Rectal smooth muscle tissue (tissue), 1 donor: Measurements from ENCODE around the gene LATS2.

Source experiments
- H3K27ac ChIP-seq: one replicate; pipeline ENCODE4 v1.7.0; 2013; ENCODE audit warnings: low read depth, low read length, inconsistent platforms
- H3K27me3 ChIP-seq: one replicate; pipeline ENCODE4 v1.7.0; 2013; ENCODE audit warnings: low read length; ENCODE audit not compliant: control insufficient read depth, insufficient read depth
- H3K36me3 ChIP-seq: one replicate; pipeline ENCODE4 v1.7.0; 2013; ENCODE audit warnings: low read length; ENCODE audit not compliant: control insufficient read depth, insufficient read depth
- H3K4me1 ChIP-seq: one replicate; pipeline ENCODE4 v1.7.0; 2013; ENCODE audit warnings: low read length; ENCODE audit not compliant: control insufficient read depth, insufficient read depth
- H3K4me3 ChIP-seq: one replicate; pipeline ENCODE4 v1.7.0; 2013; ENCODE audit warnings: low read length
- H3K9ac ChIP-seq: one replicate; pipeline ENCODE4 v1.7.0; 2013; ENCODE audit warnings: low read length

The LATS2 gene

DNA sequence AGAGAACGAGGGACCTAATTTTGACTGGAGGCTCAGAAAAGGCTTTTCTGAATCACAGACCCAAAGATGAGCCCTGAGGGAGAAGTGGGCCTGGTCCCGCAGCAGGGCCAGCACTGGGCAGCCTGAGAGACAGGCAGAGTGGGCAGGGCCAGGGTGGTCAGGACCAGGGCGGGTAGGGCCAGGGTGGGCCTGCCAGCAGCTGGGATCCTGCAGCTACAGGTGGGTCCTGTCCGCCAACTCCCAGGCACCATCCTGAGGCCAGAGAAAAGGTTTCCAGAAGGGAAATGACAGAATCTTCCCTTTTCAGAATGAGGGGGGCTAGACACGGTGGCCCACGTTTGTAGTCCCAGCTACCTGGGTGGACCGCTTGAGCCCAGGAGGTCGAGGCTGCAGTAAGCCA is 23.7 kb downstream of the LATS2 start:
- Histone ChIP-seq H3K4me1 (peaks cover 20% of the 10 kb centered on the region), H3K36me3 (no peaks in the 10 kb centered on the region), H3K27ac (no peak overlapping the region), H3K9ac (no peak overlapping the region), H3K27me3 (no peaks in the 10 kb centered on the region), H3K4me3 (no peak overlapping the region)

DNA sequence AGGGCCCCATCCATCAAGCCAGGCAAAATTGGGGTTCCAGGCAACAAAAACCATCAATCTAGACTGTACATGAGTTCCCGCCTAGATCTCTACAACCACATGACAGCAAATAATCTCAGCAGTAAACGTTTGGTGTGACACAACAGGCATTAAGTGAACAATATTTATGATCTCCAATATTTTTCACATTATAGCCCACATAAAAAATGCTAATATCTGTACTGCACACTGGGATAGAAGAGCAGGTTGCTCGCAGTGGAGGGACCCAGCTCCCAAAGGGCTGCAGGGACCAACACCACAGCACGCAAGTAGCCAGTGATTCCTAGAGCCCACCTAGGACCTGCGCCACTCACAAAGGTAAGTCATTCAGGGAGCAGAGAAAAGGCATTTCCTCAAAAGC is 25.9 kb downstream of the LATS2 start:
- Histone ChIP-seq H3K36me3 (no peaks in the 10 kb centered on the region), H3K4me1 (peaks cover 23% of the 10 kb centered on the region), H3K9ac (no peak overlapping the region), H3K27ac (peak overlapping the region; percentile 11), H3K4me3 (no peak overlapping the region), H3K27me3 (no peaks in the 10 kb centered on the region)

DNA sequence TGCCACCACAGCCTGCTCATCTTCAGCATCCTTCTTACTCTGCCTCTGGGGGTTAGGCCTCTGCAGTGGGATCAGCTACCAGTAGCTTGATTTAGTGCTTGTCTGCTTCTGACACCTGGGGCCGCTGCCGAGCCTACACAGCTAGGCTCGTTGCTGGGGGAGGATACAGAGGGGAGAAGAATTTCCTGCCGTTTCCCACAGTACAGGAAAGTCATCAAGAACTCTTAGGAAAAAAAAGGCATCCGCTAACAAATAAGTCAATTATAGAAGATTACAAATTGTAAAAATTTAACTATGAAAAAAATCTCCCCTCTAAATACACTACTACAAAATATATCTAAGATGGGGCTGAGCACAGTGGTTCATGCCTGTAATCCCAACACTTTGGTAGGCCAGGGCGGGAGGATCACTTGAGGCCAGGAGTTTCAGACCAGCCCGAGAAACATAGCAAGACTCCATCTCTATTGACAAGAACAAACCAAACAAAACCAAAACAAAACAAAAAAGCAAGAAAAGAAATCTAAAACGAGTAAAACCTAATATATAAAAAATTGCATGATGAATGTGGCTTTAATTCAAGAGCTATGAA is 26.7 kb downstream of the LATS2 start:
- H3K4me3 ChIP-seq, result no peak overlapping the region
- no peaks in the 10 kb centered on the region for H3K36me3 ChIP-seq
- H3K4me1 ChIP-seq, result peaks cover 23% of the 10 kb centered on the region
- H3K27ac ChIP-seq, result peak overlapping the region; percentile 65
- no peak overlapping the region for H3K9ac ChIP-seq
- H3K27me3 ChIP-seq, result no peaks in the 10 kb centered on the region

DNA sequence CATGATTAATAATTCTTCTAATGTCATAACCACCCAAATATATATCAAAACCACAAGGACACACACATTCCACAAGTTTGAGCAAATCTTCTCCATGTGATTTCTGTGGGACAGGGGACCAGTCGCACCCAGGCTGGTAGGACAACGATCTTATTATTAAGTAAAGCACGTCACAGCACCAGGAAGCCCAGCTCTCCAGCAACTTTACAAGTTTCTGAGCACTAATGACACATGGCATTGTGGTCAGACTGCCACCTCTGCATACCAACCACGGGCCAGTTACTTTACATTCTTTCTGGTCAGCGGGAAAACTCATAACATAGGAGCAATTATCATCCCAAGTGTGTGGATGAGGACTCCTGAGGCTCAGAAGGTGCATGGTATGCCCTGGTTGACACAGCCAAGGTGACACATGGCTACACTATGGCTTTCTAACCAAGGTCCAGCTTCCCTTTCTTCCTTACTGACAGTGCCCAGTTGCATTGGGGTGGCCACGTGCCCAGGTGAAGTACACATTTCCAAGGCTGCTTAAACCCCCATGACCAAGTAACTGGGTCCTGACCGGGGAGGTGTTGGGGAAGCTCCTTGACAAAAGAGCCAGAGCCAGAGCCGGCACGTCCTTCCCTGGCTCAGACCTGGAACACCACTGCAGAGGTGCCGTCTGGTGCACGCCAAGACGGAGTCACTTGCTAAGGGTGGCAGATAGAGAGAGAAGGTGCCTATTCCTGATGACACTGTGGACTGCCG is 27.4 kb downstream of the LATS2 start:
- Histone ChIP-seq H3K4me3 (no peak overlapping the region), H3K27ac (peak overlapping the region; percentile 65), H3K27me3 (no peaks in the 10 kb centered on the region), H3K4me1 (peaks cover 23% of the 10 kb centered on the region), H3K36me3 (no peaks in the 10 kb centered on the region), H3K9ac (no peak overlapping the region)

DNA sequence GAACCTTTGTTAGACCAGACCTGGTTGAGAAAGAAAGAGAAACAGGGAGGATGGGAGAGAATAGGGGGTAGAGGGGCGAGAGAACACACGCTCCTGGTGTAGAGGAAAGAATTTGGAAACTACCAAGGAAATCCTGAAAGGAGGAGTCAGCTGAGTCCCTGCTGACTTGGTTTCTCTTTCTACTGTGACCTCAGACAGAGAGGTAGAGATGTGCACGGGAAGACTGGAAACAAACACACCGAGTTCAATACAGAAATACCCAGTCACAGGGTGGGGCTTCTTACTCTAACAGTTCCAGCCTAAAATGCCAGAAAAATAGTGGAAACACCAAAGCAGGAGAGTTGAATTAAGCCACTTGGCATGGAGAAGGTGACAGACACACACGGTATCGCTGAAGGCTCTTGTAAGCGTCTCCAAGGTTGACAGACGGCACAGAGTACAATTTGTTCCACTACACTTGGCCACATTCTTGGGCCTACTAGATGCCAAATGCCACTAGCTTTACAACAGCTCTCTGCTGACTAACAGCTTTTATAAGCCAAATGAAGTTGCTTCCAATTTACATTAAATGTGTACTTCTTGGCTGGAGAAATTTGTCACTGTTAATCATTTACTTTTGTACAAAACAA is 28.1 kb downstream of the LATS2 start:
- Histone ChIP-seq H3K4me3 (peak overlapping the region; percentile 1), H3K9ac (no peak overlapping the region)

DNA sequence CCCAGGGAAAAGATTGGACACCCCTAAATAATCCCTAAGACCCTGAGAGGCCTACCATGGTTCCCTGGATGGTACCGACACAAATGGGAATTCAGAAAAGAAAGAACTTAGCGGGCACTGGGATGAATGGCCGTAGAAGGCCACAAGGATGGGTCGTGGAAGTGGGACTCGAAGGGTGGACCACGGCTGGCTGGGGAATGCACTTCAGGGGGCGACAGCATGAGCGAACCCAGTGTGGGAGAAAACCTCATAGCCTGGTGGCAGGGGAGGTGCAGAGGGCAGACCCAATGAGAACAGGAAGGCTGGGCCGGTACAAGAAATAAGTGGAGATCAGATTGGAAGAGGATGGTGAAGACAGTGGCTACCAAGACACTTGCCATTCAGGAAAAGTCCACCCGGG is 28.7 kb downstream of the LATS2 start:
- H3K4me1 ChIP-seq, result peaks cover 20% of the 10 kb centered on the region
- H3K27ac ChIP-seq, result peak overlapping the region; percentile 65
- no peak overlapping the region for H3K4me3 ChIP-seq
- H3K36me3 ChIP-seq, result no peaks in the 10 kb centered on the region
- H3K9ac ChIP-seq, result no peak overlapping the region
- H3K27me3 ChIP-seq, result no peaks in the 10 kb centered on the region

More for the DNA sequence above, 28.1 kb downstream of the LATS2 start:
- no peaks in the 10 kb centered on the region for H3K36me3 ChIP-seq
- H3K27ac ChIP-seq, result peak overlapping the region; percentile 65
- H3K4me1 ChIP-seq, result peaks cover 20% of the 10 kb centered on the region
- H3K27me3 ChIP-seq, result no peaks in the 10 kb centered on the region

DNA sequence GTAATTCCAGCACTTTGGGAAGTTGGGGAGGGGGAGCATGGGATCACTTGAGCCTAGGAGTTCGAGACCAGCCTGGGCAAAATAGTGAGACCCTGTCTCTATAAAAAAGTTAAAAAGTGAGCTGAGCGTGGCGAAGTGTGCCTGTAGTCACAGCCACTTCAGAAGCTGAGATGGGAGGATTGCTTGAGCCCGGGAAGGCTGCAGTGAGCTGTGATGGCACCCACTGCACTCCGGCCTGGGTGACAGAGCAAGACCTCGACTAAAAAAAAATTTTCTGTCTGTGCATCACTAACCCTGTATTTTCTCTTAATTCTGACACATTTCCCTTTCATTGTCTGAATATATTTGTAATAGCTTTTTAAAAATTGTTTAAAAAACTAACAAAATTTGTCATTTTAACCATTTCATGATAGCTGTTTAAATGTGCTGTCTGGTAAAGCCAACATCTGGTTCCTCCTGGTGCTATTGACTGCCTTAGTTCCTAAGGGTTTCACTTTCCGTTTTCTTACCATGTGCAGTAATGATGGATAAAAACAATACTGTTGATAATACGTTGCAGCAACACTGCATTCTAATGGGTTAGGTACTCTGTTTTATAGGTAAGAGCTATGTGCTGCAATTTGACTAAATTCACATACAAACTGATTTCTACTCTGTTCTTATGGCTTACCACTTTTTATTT is 29.7 kb downstream of the LATS2 start:
- Histone ChIP-seq H3K27me3 (no peaks in the 10 kb centered on the region), H3K4me1 (peaks cover 20% of the 10 kb centered on the region), H3K36me3 (no peaks in the 10 kb centered on the region), H3K27ac (peak overlapping the region; percentile 24), H3K4me3 (no peak overlapping the region), H3K9ac (no peak overlapping the region)

DNA sequence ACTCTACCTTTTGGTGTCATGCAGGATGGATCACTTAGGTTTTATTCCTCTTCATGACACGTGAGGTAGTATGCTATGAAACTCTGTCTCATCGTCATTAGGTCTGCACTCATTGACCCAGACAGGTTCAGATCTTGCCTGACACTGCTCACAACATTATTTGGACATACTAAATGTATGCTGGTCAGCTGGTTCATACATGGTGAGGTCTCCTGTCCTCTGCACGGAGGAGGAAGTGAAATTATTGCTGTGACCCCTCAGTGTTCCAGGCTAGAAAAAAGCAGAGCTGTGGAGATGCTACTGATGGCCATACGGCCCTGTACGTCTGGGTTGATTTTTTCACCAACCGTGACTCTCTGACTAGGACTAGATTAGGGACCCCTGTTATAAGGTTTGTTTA is 35.8 kb downstream of the LATS2 start:
- Histone ChIP-seq H3K4me1 (peaks cover 15% of the 10 kb centered on the region), H3K4me3 (no peak overlapping the region), H3K27me3 (no peaks in the 10 kb centered on the region), H3K9ac (no peak overlapping the region), H3K27ac (no peak overlapping the region), H3K36me3 (no peaks in the 10 kb centered on the region)

DNA sequence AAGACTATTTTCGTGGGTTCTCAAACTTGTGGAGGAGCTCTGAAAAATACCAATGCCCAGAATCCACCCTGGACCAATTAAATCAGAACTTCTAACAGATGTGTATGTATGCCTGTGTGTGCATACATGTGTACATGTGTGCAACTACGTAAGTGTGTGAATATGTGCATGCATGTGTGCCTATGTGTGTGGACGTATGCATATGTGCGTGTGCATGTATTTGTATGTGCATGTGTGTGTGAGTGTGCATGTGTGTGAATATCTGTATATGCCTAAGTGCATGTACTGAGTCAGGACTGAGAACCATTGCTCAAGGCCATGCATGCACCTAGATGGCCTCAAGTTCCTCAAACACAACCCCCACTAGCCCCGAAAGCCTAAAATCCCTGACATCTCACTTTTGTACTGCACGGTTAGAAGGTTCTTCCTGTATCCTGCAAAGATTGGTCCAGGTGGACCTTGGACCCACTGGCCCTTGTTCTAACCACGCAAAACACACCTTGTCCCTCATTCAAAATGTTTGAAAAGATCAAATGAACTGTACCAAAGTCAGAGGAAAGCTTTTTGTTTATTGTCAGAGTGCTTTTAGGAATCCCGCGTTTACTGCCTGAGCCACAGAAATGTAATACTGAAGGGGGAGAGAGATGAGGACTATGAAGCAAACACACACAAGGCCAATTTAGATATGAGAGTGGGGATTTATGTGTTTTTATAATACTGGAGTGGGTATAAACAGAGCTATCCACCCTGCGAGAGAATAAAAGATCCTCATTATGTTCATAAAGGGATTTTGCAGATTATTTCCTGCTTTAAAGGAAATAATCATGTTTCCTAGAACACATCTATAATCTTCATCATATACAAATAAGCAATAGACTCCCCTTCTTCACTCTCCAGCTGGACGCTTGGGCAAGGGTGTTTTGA is 39.1 kb downstream of the LATS2 start:
- peaks cover 28% of the 10 kb centered on the region for H3K4me1 ChIP-seq

DNA sequence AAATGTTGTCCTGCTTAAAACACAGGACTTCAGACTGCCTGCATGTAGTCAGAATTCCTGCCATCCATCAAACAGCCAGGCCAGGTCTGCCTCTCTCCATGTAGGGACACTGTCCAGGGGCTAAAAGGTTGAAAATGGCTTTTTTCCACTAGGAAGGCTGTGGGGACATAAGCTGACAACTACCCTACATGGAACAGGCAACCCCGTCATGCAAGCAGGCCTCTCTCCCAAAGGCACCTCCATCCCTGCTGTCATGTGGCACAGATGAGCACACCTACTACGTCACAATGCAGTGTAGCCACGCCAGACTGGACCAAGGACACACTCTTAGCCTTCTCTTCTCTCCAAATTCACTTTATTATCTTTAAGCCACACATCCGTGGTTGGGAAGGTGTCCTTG is 40.8 kb downstream of the LATS2 start:
- Histone ChIP-seq H3K4me1 (peaks cover 37% of the 10 kb centered on the region), H3K27me3 (no peaks in the 10 kb centered on the region), H3K9ac (no peak overlapping the region), H3K27ac (peak overlapping the region; percentile 66), H3K36me3 (no peaks in the 10 kb centered on the region), H3K4me3 (no peak overlapping the region)

More for the DNA sequence above, 39.1 kb downstream of the LATS2 start:
- H3K27me3 ChIP-seq, result no peaks in the 10 kb centered on the region
- H3K27ac ChIP-seq, result no peak overlapping the region
- H3K36me3 ChIP-seq, result no peaks in the 10 kb centered on the region
- no peak overlapping the region for H3K9ac ChIP-seq
- H3K4me3 ChIP-seq, result no peak overlapping the region

DNA sequence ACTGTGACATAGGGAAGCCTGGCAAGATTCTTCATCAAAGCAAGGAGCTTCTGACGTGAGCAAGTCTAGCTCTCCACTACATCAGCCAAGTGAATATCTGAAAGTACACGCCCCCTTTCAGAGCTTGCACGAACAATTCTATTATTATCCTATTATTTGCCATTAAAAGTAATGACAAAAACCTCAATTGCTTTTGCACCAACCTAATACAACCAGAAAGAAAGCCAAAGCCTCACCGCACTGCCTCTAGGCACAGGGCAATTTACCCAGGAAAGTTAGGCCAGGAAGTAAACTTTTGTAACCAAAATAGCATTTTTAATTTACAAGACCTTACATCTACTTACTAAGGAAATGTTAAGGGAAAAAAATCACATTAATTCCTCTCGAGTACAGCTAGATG is 41.2 kb downstream of the LATS2 start:
- H3K27ac ChIP-seq, result peak overlapping the region; percentile 66

More for the DNA sequence above, 41.2 kb downstream of the LATS2 start:
- Histone ChIP-seq H3K36me3 (no peaks in the 10 kb centered on the region), H3K27me3 (no peaks in the 10 kb centered on the region), H3K9ac (no peak overlapping the region), H3K4me3 (no peak overlapping the region), H3K4me1 (peaks cover 40% of the 10 kb centered on the region)
